ENCODE data around the gene ACAP2. TPM values are rescaled to one million over a fixed set of nuclear protein-coding genes. Genes with fewer than 3 reads are reported as not detected.
A peak's percentile ranks its signal among the peaks of the same experiment; 100 is the strongest.
"Not testable (repeated sequence)": the region's sequence is repeated elsewhere in the genome, so short reads cannot be mapped to it uniquely, and the experiment has no call there.

Gene ACAP2
- total RNA-seq, 1 donor from 2014 or later: 20.4 TPM

DNA sequence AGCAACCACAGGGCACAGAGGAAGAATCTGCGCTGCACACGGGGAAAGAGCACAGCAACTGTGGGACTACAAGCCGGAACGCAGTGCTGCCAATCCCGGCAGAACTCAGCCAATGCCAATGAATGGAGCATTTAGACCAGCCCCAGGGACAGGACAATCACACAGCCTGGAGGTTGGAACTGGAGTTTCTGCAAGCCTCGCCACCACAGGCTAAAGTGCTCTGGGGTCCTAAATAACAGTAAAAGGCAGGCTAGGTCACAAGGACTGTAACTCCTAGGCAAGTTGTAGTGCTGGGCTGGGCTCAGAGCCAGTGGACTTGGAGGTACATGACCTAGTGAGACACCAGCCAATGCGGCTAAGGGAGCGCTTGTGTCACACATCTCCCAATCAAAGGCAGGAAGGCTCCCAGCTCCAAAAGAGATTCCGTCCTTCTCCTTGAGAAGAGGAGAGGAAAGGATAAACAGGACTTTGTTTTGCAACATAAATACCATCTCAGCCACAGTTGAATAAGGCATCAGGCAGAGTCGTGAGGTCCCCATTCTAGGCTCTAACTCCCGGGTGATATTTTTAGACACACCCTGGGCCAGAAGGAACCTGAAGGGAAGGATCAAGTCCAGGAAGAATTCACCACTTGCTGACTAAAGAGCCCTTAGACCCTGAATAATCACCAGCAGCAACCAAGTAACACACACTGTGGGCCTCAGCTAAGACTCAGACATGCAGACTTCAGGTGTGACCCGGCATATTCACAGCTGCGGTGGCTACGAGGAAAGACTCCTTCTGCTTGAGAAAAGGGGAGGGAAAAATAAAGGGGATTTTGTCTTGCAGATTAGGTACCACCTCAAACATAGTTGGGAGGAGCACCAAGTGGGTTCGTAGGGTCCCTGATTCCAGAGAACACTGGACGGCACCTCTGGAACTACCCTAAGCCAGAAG is 86.4 kb downstream of the ACAP2 start:
- H3K4me3 ChIP-seq: peak overlapping the region in 1 of 2 donors; percentile 19

DNA sequence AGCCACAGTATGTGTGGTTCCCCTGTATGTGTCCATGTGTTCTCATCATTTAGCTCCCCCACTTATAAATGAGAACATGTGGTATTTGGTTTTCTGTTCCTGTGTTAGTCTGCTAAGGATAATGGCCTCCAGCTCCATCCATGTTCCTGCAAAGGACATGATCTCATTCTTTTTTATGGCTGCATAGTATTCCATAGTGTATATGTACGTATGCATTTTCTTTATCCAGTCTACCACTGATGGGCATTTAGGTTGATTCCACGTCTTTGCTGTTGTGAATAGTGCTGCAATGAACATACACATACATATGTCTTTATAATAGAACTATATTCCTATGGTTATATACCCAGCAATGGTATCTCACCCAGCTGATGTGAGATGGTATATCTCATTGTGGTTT is 88.8 kb downstream of the ACAP2 start:
- H3K27ac ChIP-seq; DNase-seq (ENCODE audit: low spot score in 2 of 2); intact Hi-C loops (cut with DNase I); H3K27me3 ChIP-seq; H3K9me3 ChIP-seq; H3K4me3 ChIP-seq; H3K36me3 ChIP-seq; H3K4me1 ChIP-seq: not testable (repeated sequence)

More for the DNA sequence above, 86.4 kb downstream of the ACAP2 start:
- Histone ChIP-seq H3K4me1 (peaks cover 0 to 3% of the 10 kb centered on the region in 2 donors), H3K36me3 (no peaks in the 10 kb centered on the region), H3K27ac (peak overlapping the region; percentile 14 to 41), H3K9me3 (no peaks in the 10 kb centered on the region), H3K27me3 (no peaks in the 10 kb centered on the region)
- intact Hi-C loops (cut with DNase I): no loop called here
- no peak for DNase-seq (ENCODE audit: low spot score in 2 of 2)
- TF ChIP-seq, protein P1, sequence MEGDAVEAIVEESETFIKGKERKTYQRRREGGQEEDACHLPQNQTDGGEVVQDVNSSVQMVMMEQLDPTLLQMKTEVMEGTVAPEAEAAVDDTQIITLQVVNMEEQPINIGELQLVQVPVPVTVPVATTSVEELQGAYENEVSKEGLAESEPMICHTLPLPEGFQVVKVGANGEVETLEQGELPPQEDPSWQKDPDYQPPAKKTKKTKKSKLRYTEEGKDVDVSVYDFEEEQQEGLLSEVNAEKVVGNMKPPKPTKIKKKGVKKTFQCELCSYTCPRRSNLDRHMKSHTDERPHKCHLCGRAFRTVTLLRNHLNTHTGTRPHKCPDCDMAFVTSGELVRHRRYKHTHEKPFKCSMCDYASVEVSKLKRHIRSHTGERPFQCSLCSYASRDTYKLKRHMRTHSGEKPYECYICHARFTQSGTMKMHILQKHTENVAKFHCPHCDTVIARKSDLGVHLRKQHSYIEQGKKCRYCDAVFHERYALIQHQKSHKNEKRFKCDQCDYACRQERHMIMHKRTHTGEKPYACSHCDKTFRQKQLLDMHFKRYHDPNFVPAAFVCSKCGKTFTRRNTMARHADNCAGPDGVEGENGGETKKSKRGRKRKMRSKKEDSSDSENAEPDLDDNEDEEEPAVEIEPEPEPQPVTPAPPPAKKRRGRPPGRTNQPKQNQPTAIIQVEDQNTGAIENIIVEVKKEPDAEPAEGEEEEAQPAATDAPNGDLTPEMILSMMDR (IDR thresholded peaks at IDR 0.05): no peak

DNA sequence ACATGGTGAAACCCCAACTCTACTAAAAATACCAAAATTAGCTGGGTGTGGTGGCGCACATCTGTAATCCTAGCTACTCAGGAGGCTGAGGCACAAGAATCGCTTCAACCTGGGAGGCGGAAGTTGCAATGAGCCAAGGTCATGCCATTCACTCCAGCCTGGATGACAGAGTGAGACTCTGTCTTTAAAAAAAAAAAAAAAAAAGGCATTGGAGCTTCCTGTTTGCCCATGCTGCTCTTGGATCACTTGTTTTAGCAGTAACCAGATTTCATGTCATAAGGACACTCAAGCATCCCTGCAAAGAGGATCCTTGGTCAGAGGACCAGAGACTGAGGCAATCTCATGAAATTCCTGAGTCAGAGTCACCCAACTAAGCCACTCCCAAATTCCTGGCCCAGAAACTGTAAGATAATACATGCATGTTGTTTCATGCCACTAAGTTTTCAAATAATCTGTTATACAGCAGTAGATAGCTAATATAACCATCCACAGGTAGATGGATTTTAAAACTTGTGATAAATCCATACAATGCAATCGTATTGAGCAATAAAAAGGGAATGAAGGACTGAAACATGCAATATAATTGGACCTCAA is 89.8 kb downstream of the ACAP2 start:
- Histone ChIP-seq H3K27me3 (no peaks in the 10 kb centered on the region), H3K36me3 (no peaks in the 10 kb centered on the region), H3K4me3 (no peak overlapping the region), H3K4me1 (peaks cover 0 to 3% of the 10 kb centered on the region in 2 donors), H3K27ac (no peak overlapping the region), H3K9me3 (no peaks in the 10 kb centered on the region)
- no peak for DNase-seq (ENCODE audit: low spot score in 2 of 2)
- intact Hi-C loops (cut with DNase I): no loop called here
- TF ChIP-seq, protein P1 (IDR thresholded peaks at IDR 0.05): no peak

DNA sequence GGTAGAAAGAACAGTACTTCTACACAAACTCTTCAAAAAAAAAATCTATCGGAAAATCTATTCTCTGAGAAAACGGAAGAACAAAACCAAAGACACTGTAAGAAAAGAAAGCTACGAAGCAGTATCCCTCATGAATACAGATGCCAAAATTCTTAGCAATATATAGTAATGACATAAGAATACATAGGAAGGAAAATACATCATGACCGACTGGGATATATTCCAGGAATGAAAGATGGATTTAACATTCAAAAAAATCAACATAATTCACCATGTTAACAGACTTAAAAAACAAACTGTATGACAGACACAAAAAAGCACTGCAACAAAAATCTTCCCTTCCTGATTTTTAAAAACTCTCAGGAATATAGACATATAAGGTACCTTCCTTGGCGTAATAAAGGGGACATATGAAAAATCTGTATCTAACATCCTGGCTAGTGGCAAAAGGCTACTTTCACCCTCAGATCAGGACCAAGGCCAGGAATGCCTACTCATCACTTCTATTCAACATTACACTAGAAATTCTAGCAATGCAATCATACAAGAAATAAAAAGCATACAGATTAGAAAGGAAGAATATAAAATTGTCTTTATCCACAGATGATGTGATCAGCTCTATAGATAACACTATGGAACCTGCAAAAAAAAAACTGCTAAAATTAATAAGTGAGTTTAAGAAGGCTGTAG is 94.2 kb downstream of the ACAP2 start:
- Histone ChIP-seq H3K27ac (no peak overlapping the region), H3K4me1 (no peaks in the 10 kb centered on the region), H3K9me3 (no peaks in the 10 kb centered on the region), H3K36me3 (no peaks in the 10 kb centered on the region), H3K4me3 (no peak overlapping the region), H3K27me3 (no peaks in the 10 kb centered on the region)
- TF ChIP-seq, protein P1 (IDR thresholded peaks at IDR 0.05): no peak
- DNase-seq (ENCODE audit: low spot score in 2 of 2): no peak
- intact Hi-C loops (cut with DNase I): no loop called here

DNA sequence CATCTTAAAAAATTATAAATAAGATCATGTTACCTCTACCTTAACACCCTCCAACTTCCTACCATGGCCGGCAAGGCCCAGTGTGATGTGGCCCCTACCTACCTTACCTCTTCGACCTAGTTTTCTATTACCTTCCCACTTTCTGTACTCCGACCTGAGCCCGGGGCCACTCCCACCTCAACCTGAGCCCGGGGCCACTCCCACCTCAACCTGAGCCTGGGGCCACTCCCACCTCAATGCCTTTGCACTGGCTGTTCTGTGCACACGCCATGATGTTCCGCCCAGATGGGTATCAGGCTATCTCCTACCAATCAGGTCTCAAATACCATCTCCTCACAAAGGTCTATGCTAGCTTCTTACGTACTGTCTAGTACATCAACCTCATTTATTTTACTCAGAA is 105.1 kb downstream of the ACAP2 start:
- no peak overlapping the region for H3K27ac ChIP-seq

More for the DNA sequence above, 105.1 kb downstream of the ACAP2 start:
- Histone ChIP-seq H3K36me3 (peaks cover 0 to 10% of the 10 kb centered on the region in 2 donors), H3K4me3 (no peak overlapping the region), H3K9me3 (no peaks in the 10 kb centered on the region), H3K27me3 (no peaks in the 10 kb centered on the region), H3K4me1 (no peaks in the 10 kb centered on the region)
- no peak for DNase-seq (ENCODE audit: low spot score in 2 of 2)
- TF ChIP-seq, protein P1 (IDR thresholded peaks at IDR 0.05): no peak
- intact Hi-C loops (cut with DNase I): no loop called here

Data from ascending aorta (tissue), 2 donors.